Activated effector memory CD4-positive, alpha-beta T cell treated with anti-CD3 and anti-CD28 coated beads, Interleukin-2, amount 50 U/mL, for 16 hours (primary cell): ENCODE data around the gene KRTAP29-1.
A peak's percentile ranks its signal among the peaks of the same experiment; 100 is the strongest.
"Not testable (repeated sequence)": the region's sequence is repeated elsewhere in the genome, so short reads cannot be mapped to it uniquely, and the experiment has no call there.

ENCODE experiments used
- DNase-seq: peaks from one replicate; pipeline ENCODE4 v3.0.0-alpha.2; 2020

KRTAP29-1 gene

GRCh38 chr17:41301916-41302901, at the start of gene KRTAP29-1:
Gene KRTAP29-1, minus strand, starts transcription at chr17:41302851. Its CDS starts 0 bp downstream, at chr17:41302851.
- no peak for DNase-seq

GRCh38 chr17:41351177-41351576, 48.5 kb upstream of the KRTAP29-1 start:
- DNase-seq: no peak

- not testable (repeated sequence) for DNase-seq
Measured at GRCh38 chr17:41350381-41350878, 47.8 kb upstream of the KRTAP29-1 start, which contains the start of gene KRT33A. Gene KRT33A, minus strand, starts transcription at chr17:41350828. Its CDS starts 61 bp downstream, at chr17:41350767.

- DNase-seq: no peak
Measured at GRCh38 chr17:41347869-41348760, 45.5 kb upstream of the KRTAP29-1 start.

GRCh38 chr17:41346421-41346820, 43.8 kb upstream of the KRTAP29-1 start:
- not testable (repeated sequence) for DNase-seq

GRCh38 chr17:41345992-41346391, 43.3 kb upstream of the KRTAP29-1 start:
- DNase-seq: no peak

- no peak for DNase-seq
Measured at GRCh38 chr17:41343029-41343428, 40.4 kb upstream of the KRTAP29-1 start.

GRCh38 chr17:41340934-41341861, 38.5 kb upstream of the KRTAP29-1 start:
- DNase-seq: peak; percentile 79

- DNase-seq: no peak
Measured at GRCh38 chr17:41340494-41340893, 37.8 kb upstream of the KRTAP29-1 start.

- no peak for DNase-seq
Measured at GRCh38 chr17:41339571-41340172, 37.0 kb upstream of the KRTAP29-1 start.

GRCh38 chr17:41338961-41339485, 36.4 kb upstream of the KRTAP29-1 start:
- peak; percentile 74 for DNase-seq

GRCh38 chr17:41335747-41336146, 33.1 kb upstream of the KRTAP29-1 start:
- DNase-seq: no peak

- DNase-seq: no peak
Measured at GRCh38 chr17:41334385-41335305, 32.0 kb upstream of the KRTAP29-1 start.

- DNase-seq: no peak
Measured at GRCh38 chr17:41333836-41334235, 31.2 kb upstream of the KRTAP29-1 start.

- no peak for DNase-seq
Measured at GRCh38 chr17:41333098-41333497, 30.4 kb upstream of the KRTAP29-1 start.

GRCh38 chr17:41332239-41332638, 29.6 kb upstream of the KRTAP29-1 start:
- DNase-seq: no peak

- DNase-seq: no peak
Measured at GRCh38 chr17:41331606-41332005, 29.0 kb upstream of the KRTAP29-1 start.

- DNase-seq: peak; percentile 64
Measured at GRCh38 chr17:41329279-41329948, 26.8 kb upstream of the KRTAP29-1 start.

GRCh38 chr17:41328207-41328606, 25.6 kb upstream of the KRTAP29-1 start:
- DNase-seq: no peak
